ENCODE results near the gene FAM89A. TPM values are rescaled to one million over a fixed set of nuclear protein-coding genes. Genes with fewer than 3 reads are reported as not detected.

The FAM89A gene
- total and polyA plus RNA-seq, 2 of the 8 experiments (the other 6 are each of a cell fraction or from before 2014, with no cell fraction given): 2.1 to 2.2 TPM

DNA sequence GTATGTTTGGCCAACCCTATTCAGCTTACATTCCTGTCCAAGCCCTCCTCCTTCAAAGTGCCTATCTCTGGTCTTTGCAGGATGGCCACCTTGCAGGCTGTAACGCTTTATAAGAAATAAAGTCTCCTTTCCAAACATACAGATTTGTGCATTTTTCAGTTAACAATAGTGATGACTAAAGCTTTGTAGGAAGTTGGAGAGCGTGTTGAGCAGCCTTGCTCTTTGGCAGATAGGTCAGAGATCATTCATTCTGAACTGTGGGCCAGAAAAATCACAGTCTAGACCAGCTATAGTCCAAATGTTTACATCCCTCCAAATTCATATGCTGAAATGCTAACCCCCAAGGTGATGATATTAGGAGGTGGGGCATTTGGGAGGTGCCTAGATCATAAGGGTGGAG, 34.0 kb upstream of the FAM89A start (continued):
- TF ChIP-seq, protein P1, sequence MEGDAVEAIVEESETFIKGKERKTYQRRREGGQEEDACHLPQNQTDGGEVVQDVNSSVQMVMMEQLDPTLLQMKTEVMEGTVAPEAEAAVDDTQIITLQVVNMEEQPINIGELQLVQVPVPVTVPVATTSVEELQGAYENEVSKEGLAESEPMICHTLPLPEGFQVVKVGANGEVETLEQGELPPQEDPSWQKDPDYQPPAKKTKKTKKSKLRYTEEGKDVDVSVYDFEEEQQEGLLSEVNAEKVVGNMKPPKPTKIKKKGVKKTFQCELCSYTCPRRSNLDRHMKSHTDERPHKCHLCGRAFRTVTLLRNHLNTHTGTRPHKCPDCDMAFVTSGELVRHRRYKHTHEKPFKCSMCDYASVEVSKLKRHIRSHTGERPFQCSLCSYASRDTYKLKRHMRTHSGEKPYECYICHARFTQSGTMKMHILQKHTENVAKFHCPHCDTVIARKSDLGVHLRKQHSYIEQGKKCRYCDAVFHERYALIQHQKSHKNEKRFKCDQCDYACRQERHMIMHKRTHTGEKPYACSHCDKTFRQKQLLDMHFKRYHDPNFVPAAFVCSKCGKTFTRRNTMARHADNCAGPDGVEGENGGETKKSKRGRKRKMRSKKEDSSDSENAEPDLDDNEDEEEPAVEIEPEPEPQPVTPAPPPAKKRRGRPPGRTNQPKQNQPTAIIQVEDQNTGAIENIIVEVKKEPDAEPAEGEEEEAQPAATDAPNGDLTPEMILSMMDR (IDR thresholded peaks at IDR 0.05; ENCODE audit: control extremely low read depth in 1 of 3, insufficient read depth in 1 of 3, low read depth in 1 of 3, low read length in 3 of 3): no peak
- TF ChIP-seq SRF (IDR thresholded peaks at IDR 0.05; ENCODE audit: low read depth, low read length) (no peak), CHD2 (IDR thresholded peaks at IDR 0.05; ENCODE audit: low read length) (no peak), TEAD4 (IDR thresholded peaks at IDR 0.05; ENCODE audit: low read depth, low read length) (no peak)
